Omental fat pad (tissue), 4 donors: ENCODE results near the gene ST3GAL3. TPM values are rescaled to one million over a fixed set of nuclear protein-coding genes. Genes with fewer than 3 reads are reported as not detected.

Experiments
- ATAC-seq: fragments of 150-250 bp; one replicate; pipeline ENCODE4 v1.9.1; 2016; ENCODE audit warnings: mild to moderate bottlenecking, moderate library complexity; ENCODE audit not compliant: low FRiP score
- DNase-seq: peaks from one replicate; pipeline ENCODE4 v3.0.0-alpha.2; 2019; ENCODE audit warnings: low spot score
- CTCF ChIP-seq, 3 donors: fragments of 450-650 bp; IDR thresholded peaks; one replicate each; pipeline ENCODE4 v1.5.1; 2016 to 2017; ENCODE audit warnings: antibody characterized with exemption in 3 of 3, mild to moderate bottlenecking in 3 of 3, moderate library complexity in 2 of 3
- total RNA-seq, 4 donors: library from RNA; depleted of rRNA; stranded (reverse); fragments of >200 nt; gene quantifications; one replicate each; pipeline ENCODE4 v1.1.0, GENCODE V29; 2016

ST3GAL3 gene
- total RNA-seq = 10 to 100 TPM; 13.4 to 23.9 (median 20.1) TPM

GRCh38 chr1:43707190-43708001, at the start of gene ST3GAL3:
ST3GAL3 (plus strand) TSS chr1:43707536; CDS start chr1:43736263, 28,727 bp downstream.
- ATAC-seq (peak; percentile 94), DNase-seq (peak; percentile 80)
- no peak for TF ChIP-seq CTCF (IDR thresholded peaks at IDR 0.05)

- DNase-seq (no peak), ATAC-seq (no peak)
- TF ChIP-seq CTCF (IDR thresholded peaks at IDR 0.05) = no peak
Observed at GRCh38 chr1:43659212-43660166, 47.8 kb upstream of the ST3GAL3 start.

GRCh38 chr1:43660355-43660754, 47.0 kb upstream of the ST3GAL3 start:
- TF ChIP-seq CTCF (IDR thresholded peaks at IDR 0.05) = no peak
- no peak for DNase-seq

GRCh38 chr1:43664369-43664768, 43.0 kb upstream of the ST3GAL3 start:
- TF ChIP-seq CTCF (IDR thresholded peaks at IDR 0.05) = no peak
- ATAC-seq (no peak), DNase-seq (no peak)

More at GRCh38 chr1:43660355-43660754, 47.0 kb upstream of the ST3GAL3 start:
- no peak for ATAC-seq

GRCh38 chr1:43666608-43667007, 40.7 kb upstream of the ST3GAL3 start:
- ATAC-seq (no peak), DNase-seq (no peak)
- TF ChIP-seq CTCF (IDR thresholded peaks at IDR 0.05) = no peak

- TF ChIP-seq CTCF (IDR thresholded peaks at IDR 0.05) = no peak
- ATAC-seq (no peak), DNase-seq (no peak)
Observed at GRCh38 chr1:43668956-43669355, 38.4 kb upstream of the ST3GAL3 start.
